Neuron (in vitro differentiated cells): ENCODE measurements around the gene GCNT2.

ENCODE experiments used
- H2AFZ ChIP-seq: one replicate; pipeline ENCODE4 v1.6.1; 2013; ENCODE audit warnings: low read depth, mild to moderate bottlenecking, inconsistent platforms, low read length, moderate library complexity
- H3K27me3 ChIP-seq: one replicate; pipeline ENCODE4 v1.6.1; 2013; ENCODE audit warnings: low read length; ENCODE audit not compliant: insufficient read depth
- H3K36me3 ChIP-seq: one replicate; pipeline ENCODE4 v1.6.1; 2013; ENCODE audit warnings: low read length; ENCODE audit not compliant: insufficient read depth
- H3K4me1 ChIP-seq: one replicate; pipeline ENCODE4 v1.6.1; 2013; ENCODE audit warnings: low read length; ENCODE audit not compliant: insufficient read depth
- H3K4me3 ChIP-seq: 2 replicates; pipeline ENCODE4 v1.5.1; 2013; ENCODE audit warnings: mild to moderate bottlenecking, low read length, moderate library complexity
- H3K9me3 ChIP-seq: one replicate; pipeline ENCODE4 v1.6.1; 2013; ENCODE audit warnings: low read length

GCNT2 gene

GRCh38 chr6:10617008-10617696, 96.0 kb downstream of the GCNT2 start:
- Histone ChIP-seq H3K36me3 (no peaks in the 10 kb centered on the region), H2AFZ (no peak overlapping the region), H3K9me3 (no peaks in the 10 kb centered on the region), H3K27me3 (no peaks in the 10 kb centered on the region), H3K4me3 (no peak overlapping the region), H3K4me1 (no peaks in the 10 kb centered on the region)

- Histone ChIP-seq H2AFZ (no peak overlapping the region), H3K9me3 (no peaks in the 10 kb centered on the region), H3K4me3 (no peak overlapping the region), H3K4me1 (no peaks in the 10 kb centered on the region), H3K36me3 (no peaks in the 10 kb centered on the region), H3K27me3 (no peaks in the 10 kb centered on the region)
These were observed 97.3 kb downstream of the GCNT2 start for GRCh38 chr6:10618409-10618808.

- Histone ChIP-seq H2AFZ (no peak overlapping the region), H3K4me1 (peaks cover under 1% of the 10 kb centered on the region), H3K36me3 (no peaks in the 10 kb centered on the region), H3K9me3 (no peaks in the 10 kb centered on the region), H3K4me3 (no peak overlapping the region), H3K27me3 (no peaks in the 10 kb centered on the region)
These were observed 100.1 kb downstream of the GCNT2 start for GRCh38 chr6:10621213-10621612.

GRCh38 chr6:10621847-10622246, 100.7 kb downstream of the GCNT2 start:
- no peaks in the 10 kb centered on the region for H3K36me3 ChIP-seq
- no peak overlapping the region for H3K4me3 ChIP-seq
- no peak overlapping the region for H2AFZ ChIP-seq

GRCh38 chr6:10624836-10625235, 103.7 kb downstream of the GCNT2 start:
- Histone ChIP-seq H2AFZ (no peak overlapping the region), H3K36me3 (no peaks in the 10 kb centered on the region), H3K4me3 (no peak overlapping the region), H3K4me1 (peaks cover 5% of the 10 kb centered on the region), H3K9me3 (no peaks in the 10 kb centered on the region), H3K27me3 (no peaks in the 10 kb centered on the region)

More at GRCh38 chr6:10621847-10622246, 100.7 kb downstream of the GCNT2 start:
- peaks cover 5% of the 10 kb centered on the region for H3K4me1 ChIP-seq
- no peaks in the 10 kb centered on the region for H3K9me3 ChIP-seq
- H3K27me3 ChIP-seq: no peaks in the 10 kb centered on the region

- no peak overlapping the region for H3K4me3 ChIP-seq
- peaks cover 5% of the 10 kb centered on the region for H3K4me1 ChIP-seq
- H2AFZ ChIP-seq: no peak overlapping the region
- no peaks in the 10 kb centered on the region for H3K9me3 ChIP-seq
- H3K36me3 ChIP-seq: no peaks in the 10 kb centered on the region
- no peaks in the 10 kb centered on the region for H3K27me3 ChIP-seq
These were observed 105.1 kb downstream of the GCNT2 start for GRCh38 chr6:10626154-10626741.

GRCh38 chr6:10627800-10628199, 106.6 kb downstream of the GCNT2 start:
- H3K9me3 ChIP-seq: no peaks in the 10 kb centered on the region
- H2AFZ ChIP-seq: no peak overlapping the region
- H3K4me1 ChIP-seq: peaks cover 5% of the 10 kb centered on the region
- no peaks in the 10 kb centered on the region for H3K36me3 ChIP-seq
- H3K4me3 ChIP-seq: no peak overlapping the region
- H3K27me3 ChIP-seq: no peaks in the 10 kb centered on the region

GRCh38 chr6:10630178-10630577, 109.0 kb downstream of the GCNT2 start:
- Histone ChIP-seq H3K9me3 (no peaks in the 10 kb centered on the region), H3K36me3 (no peaks in the 10 kb centered on the region), H3K27me3 (no peaks in the 10 kb centered on the region), H3K4me1 (peaks cover 5% of the 10 kb centered on the region), H3K4me3 (no peak overlapping the region), H2AFZ (no peak overlapping the region)

GRCh38 chr6:10633216-10633615, 112.1 kb downstream of the GCNT2 start:
- H3K9me3 ChIP-seq: no peaks in the 10 kb centered on the region
- H3K27me3 ChIP-seq: no peaks in the 10 kb centered on the region
- no peaks in the 10 kb centered on the region for H3K36me3 ChIP-seq
- H2AFZ ChIP-seq: no peak overlapping the region
- H3K4me3 ChIP-seq: no peak overlapping the region
- H3K4me1 ChIP-seq: no peaks in the 10 kb centered on the region

- no peak overlapping the region for H2AFZ ChIP-seq
- peaks cover 3% of the 10 kb centered on the region for H3K27me3 ChIP-seq
- H3K36me3 ChIP-seq: no peaks in the 10 kb centered on the region
- no peaks in the 10 kb centered on the region for H3K9me3 ChIP-seq
- no peaks in the 10 kb centered on the region for H3K4me1 ChIP-seq
- no peak overlapping the region for H3K4me3 ChIP-seq
These were observed 119.3 kb downstream of the GCNT2 start for GRCh38 chr6:10640412-10640811.

GRCh38 chr6:10641528-10641927, 120.4 kb downstream of the GCNT2 start:
- Histone ChIP-seq H3K36me3 (no peaks in the 10 kb centered on the region), H3K9me3 (no peaks in the 10 kb centered on the region), H2AFZ (no peak overlapping the region), H3K27me3 (peaks cover 3% of the 10 kb centered on the region), H3K4me3 (no peak overlapping the region), H3K4me1 (no peaks in the 10 kb centered on the region)

GRCh38 chr6:10643201-10643651, 122.1 kb downstream of the GCNT2 start:
- Histone ChIP-seq H3K36me3 (no peaks in the 10 kb centered on the region), H2AFZ (no peak overlapping the region), H3K27me3 (peaks cover 3% of the 10 kb centered on the region), H3K9me3 (no peaks in the 10 kb centered on the region), H3K4me1 (no peaks in the 10 kb centered on the region), H3K4me3 (no peak overlapping the region)

- H3K4me3 ChIP-seq: no peak overlapping the region
- no peak overlapping the region for H2AFZ ChIP-seq
- no peaks in the 10 kb centered on the region for H3K36me3 ChIP-seq
- H3K4me1 ChIP-seq: no peaks in the 10 kb centered on the region
- H3K27me3 ChIP-seq: peaks cover 3% of the 10 kb centered on the region
- H3K9me3 ChIP-seq: no peaks in the 10 kb centered on the region
These were observed 123.1 kb downstream of the GCNT2 start for GRCh38 chr6:10644225-10644624.
